GM23338 (cell line): ENCODE data around the gene TBC1D5. TPM values are rescaled to one million over a fixed set of nuclear protein-coding genes. Genes with fewer than 3 reads are reported as not detected.

Experiments used
- ATAC-seq: fragments of 200-7000 bp; cut with Tn5 transposase; 3 replicates; pipeline ENCODE4 v1.9.1; 2020
- DNase-seq: peaks from one replicate; pipeline ENCODE4 v3.0.0-alpha.2; 2015; ENCODE audit warnings: low spot score
- H2AFZ ChIP-seq: fragments of 200-600 bp; sonication (generic); 2 replicates; pipeline ENCODE4 v1.8.0; 2016; ENCODE audit warnings: antibody characterized with exemption, mild to moderate bottlenecking, moderate library complexity
- H3F3A ChIP-seq: fragments of 200-600 bp; sonication (generic); replicated peaks from 2 replicates; pipeline ENCODE4 v1.8.0; 2017; ENCODE audit warnings: antibody characterized with exemption, mixed run types, low read depth
- H3K27ac ChIP-seq: fragments of 200-600 bp; sonication (generic); 2 replicates; pipeline ENCODE4 v1.6.1; 2016; ENCODE audit warnings: low read depth
- H3K27me3 ChIP-seq: fragments of 200-600 bp; sonication (generic); 2 replicates; pipeline ENCODE4 v1.8.0; 2016; ENCODE audit warnings: mild to moderate bottlenecking, mixed run types, moderate library complexity; ENCODE audit not compliant: insufficient read depth
- H3K36me3 ChIP-seq: fragments of 200-600 bp; sonication (generic); 2 replicates; pipeline ENCODE4 v1.8.0; 2016; ENCODE audit warnings: mild to moderate bottlenecking; ENCODE audit not compliant: insufficient read depth
- H3K4me1 ChIP-seq: fragments of 200-600 bp; sonication (generic); 2 replicates; pipeline ENCODE4 v1.8.0; 2016; ENCODE audit warnings: mild to moderate bottlenecking, moderate library complexity; ENCODE audit not compliant: insufficient read depth
- H3K4me2 ChIP-seq: fragments of 200-600 bp; sonication (generic); 2 replicates; pipeline ENCODE4 v1.7.1; 2017; ENCODE audit warnings: mixed run types
- H3K4me3 ChIP-seq: fragments of 200-600 bp; sonication (generic); 2 replicates; pipeline ENCODE4 v1.6.1; 2016; ENCODE audit warnings: mixed run types
- H3K79me2 ChIP-seq: fragments of 200-600 bp; sonication (generic); replicated peaks from 2 replicates; pipeline ENCODE4 v1.8.0; 2017; ENCODE audit warnings: mild to moderate bottlenecking; ENCODE audit not compliant: insufficient read depth
- H3K9me2 ChIP-seq: fragments of 200-600 bp; sonication (generic); 2 replicates; pipeline ENCODE4 v1.8.0; 2017; ENCODE audit not compliant: insufficient read depth
- H4K20me1 ChIP-seq: fragments of 200-600 bp; sonication (generic); replicated peaks from 2 replicates; pipeline ENCODE4 v1.8.0; 2017; ENCODE audit warnings: mild to moderate bottlenecking; ENCODE audit not compliant: insufficient read depth
- H3K27ac Mint-ChIP-seq: 2 replicates; pipeline ENCODE4 v1.8.0; 2020; ENCODE audit warnings: inconsistent platforms, mild to moderate bottlenecking, moderate library complexity, mixed read lengths
- H3K27me3 Mint-ChIP-seq: 3 replicates; pipeline ENCODE4 v1.8.0; 2022; ENCODE audit warnings: low read depth, mild to moderate bottlenecking, moderate library complexity, mixed read lengths, inconsistent platforms; ENCODE audit not compliant: insufficient read depth, poor library complexity
- H3K36me3 Mint-ChIP-seq: 3 replicates; pipeline ENCODE4 v1.8.0; 2021; ENCODE audit warnings: low read depth, mild to moderate bottlenecking, inconsistent platforms, moderate library complexity, mixed read lengths
- H3K4me1 Mint-ChIP-seq: 3 replicates; pipeline ENCODE4 v1.8.0; 2020; ENCODE audit warnings: mild to moderate bottlenecking, inconsistent platforms, mixed read lengths
- H3K4me3 Mint-ChIP-seq: 3 replicates; pipeline ENCODE4 v1.8.0; 2021; ENCODE audit warnings: moderate library complexity, mild to moderate bottlenecking, inconsistent platforms, mixed read lengths
- H3K9me3 Mint-ChIP-seq: 3 replicates; pipeline ENCODE4 v1.8.0; 2020; ENCODE audit warnings: moderate library complexity, mild to moderate bottlenecking, inconsistent platforms, mixed read lengths
- CREB1 ChIP-seq: fragments of 250-450 bp; sonication (Bioruptor Pico); IDR thresholded peaks from 2 replicates; pipeline ENCODE4 v1.5.0; 2020; ENCODE audit warnings: low read depth, mild to moderate bottlenecking, moderate library complexity
- CTCF ChIP-seq, 2 experiments: fragments of 200-600 bp in 1 of 2; sonication (generic) in 1 of 2; conservative IDR thresholded peaks; 2 replicates each; pipeline versions ENCODE4 v1.5.1 to v1.6.1; 2016 to 2017; ENCODE audit warnings: antibody characterized with exemption in 2 of 2, low read depth in 2 of 2, mild to moderate bottlenecking in 2 of 2, moderate library complexity in 1 of 2
- EZH2 ChIP-seq: fragments of 200-600 bp; sonication (generic); IDR thresholded peaks from one replicate; pipeline ENCODE4 v1.8.0; 2017; ENCODE audit warnings: antibody characterized with exemption, mild to moderate bottlenecking, low read depth; ENCODE audit not compliant: unreplicated experiment
- EZH2phosphoT487 ChIP-seq: fragments of 200-600 bp; sonication (generic); IDR thresholded peaks from one replicate; pipeline ENCODE4 v1.8.1; 2018; ENCODE audit warnings: antibody characterized with exemption; ENCODE audit not compliant: unreplicated experiment
- JUNB ChIP-seq: IDR thresholded peaks from one replicate; pipeline ENCODE4 v1.6.1; 2016; ENCODE audit warnings: antibody characterized with exemption; ENCODE audit not compliant: unreplicated experiment
- NANOG ChIP-seq: IDR thresholded peaks from 2 replicates; pipeline ENCODE4 v1.6.1; 2016; ENCODE audit warnings: antibody characterized with exemption, borderline replicate concordance
- POLR2AphosphoS5 ChIP-seq: IDR thresholded peaks from 2 replicates; pipeline ENCODE4 v1.6.1; 2016; ENCODE audit warnings: antibody characterized with exemption, low read depth
- STAT1 ChIP-seq: IDR thresholded peaks from one replicate; pipeline ENCODE4 v1.6.1; 2016; ENCODE audit warnings: antibody characterized with exemption; ENCODE audit not compliant: unreplicated experiment
- ZNF114 ChIP-seq: fragments of 250-450 bp; sonication (Bioruptor Pico); IDR thresholded peaks from 2 replicates; pipeline ENCODE4 v1.5.0; 2020; ENCODE audit warnings: mild to moderate bottlenecking, moderate library complexity
- ZNF331 ChIP-seq: fragments of 250-450 bp; sonication (Bioruptor Pico); IDR thresholded peaks from 2 replicates; pipeline ENCODE4 v1.5.0; 2020; ENCODE audit warnings: low read depth, mild to moderate bottlenecking, moderate library complexity
- ZNF462 ChIP-seq: fragments of 250-450 bp; sonication (Bioruptor Pico); IDR thresholded peaks from 2 replicates; pipeline ENCODE4 v1.5.0; 2020; ENCODE audit warnings: mild to moderate bottlenecking, moderate library complexity
- polyA plus RNA-seq: library from polyadenylated mRNA; unstranded; fragments of >200 nt; fragmentation: Nextera tagmentation; extraction: Ambion mirVana; gene quantifications from 2 replicates; pipeline ENCODE4 v1.2.1, GENCODE V29; 2016
- total RNA-seq: library from RNA; depleted of rRNA; stranded (reverse); fragments of >200 nt; shearing (Covaris generic); gene quantifications from 2 replicates; pipeline ENCODE4 v1.2.3, GENCODE V29; 2014
- TF ChIP-seq, protein P1 (sequence below): IDR thresholded peaks from one replicate; pipeline ENCODE4 v1.6.1; 2018; ENCODE audit warnings: antibody characterized with exemption; ENCODE audit not compliant: unreplicated experiment
- TF ChIP-seq, protein P2 (sequence below): IDR thresholded peaks from 2 replicates; pipeline ENCODE4 v1.6.1; 2016; ENCODE audit warnings: antibody characterized with exemption

The TBC1D5 gene
- total and polyA plus RNA-seq, 2 experiments from 2014 or later = 21.8 to 48.1 TPM

GRCh38 chr3:17339132-17339575, 403.3 kb downstream of the TBC1D5 start:
- no peaks in the 10 kb centered on the region for H3K36me3 ChIP-seq
- no peaks in the 10 kb centered on the region for H3F3A ChIP-seq
- no peaks in the 10 kb centered on the region for H3K9me2 ChIP-seq
- Mint-ChIP-seq H3K27me3 (no peaks in the 10 kb centered on the region), H3K4me3 (no peak overlapping the region), H3K27ac (no peak overlapping the region), H3K4me1 (no peaks in the 10 kb centered on the region), H3K36me3 (no peaks in the 10 kb centered on the region), H3K9me3 (no peaks in the 10 kb centered on the region)
- no peak overlapping the region for H2AFZ ChIP-seq
- TF ChIP-seq NANOG (no peak), CTCF (conservative IDR thresholded peaks at IDR 0.05; ENCODE audit: low read depth in 2 of 2) (no peak), EZH2phosphoT487 (no peak), JUNB (no peak), ZNF331 (CRISPR knock-in tag) (no peak), STAT1 (no peak), POLR2AphosphoS5 (no peak), ZNF114 (CRISPR knock-in tag) (no peak), ZNF462 (no peak), EZH2 (no peak), CREB1 (CRISPR knock-in tag) (no peak)
- TF ChIP-seq, protein P1, sequence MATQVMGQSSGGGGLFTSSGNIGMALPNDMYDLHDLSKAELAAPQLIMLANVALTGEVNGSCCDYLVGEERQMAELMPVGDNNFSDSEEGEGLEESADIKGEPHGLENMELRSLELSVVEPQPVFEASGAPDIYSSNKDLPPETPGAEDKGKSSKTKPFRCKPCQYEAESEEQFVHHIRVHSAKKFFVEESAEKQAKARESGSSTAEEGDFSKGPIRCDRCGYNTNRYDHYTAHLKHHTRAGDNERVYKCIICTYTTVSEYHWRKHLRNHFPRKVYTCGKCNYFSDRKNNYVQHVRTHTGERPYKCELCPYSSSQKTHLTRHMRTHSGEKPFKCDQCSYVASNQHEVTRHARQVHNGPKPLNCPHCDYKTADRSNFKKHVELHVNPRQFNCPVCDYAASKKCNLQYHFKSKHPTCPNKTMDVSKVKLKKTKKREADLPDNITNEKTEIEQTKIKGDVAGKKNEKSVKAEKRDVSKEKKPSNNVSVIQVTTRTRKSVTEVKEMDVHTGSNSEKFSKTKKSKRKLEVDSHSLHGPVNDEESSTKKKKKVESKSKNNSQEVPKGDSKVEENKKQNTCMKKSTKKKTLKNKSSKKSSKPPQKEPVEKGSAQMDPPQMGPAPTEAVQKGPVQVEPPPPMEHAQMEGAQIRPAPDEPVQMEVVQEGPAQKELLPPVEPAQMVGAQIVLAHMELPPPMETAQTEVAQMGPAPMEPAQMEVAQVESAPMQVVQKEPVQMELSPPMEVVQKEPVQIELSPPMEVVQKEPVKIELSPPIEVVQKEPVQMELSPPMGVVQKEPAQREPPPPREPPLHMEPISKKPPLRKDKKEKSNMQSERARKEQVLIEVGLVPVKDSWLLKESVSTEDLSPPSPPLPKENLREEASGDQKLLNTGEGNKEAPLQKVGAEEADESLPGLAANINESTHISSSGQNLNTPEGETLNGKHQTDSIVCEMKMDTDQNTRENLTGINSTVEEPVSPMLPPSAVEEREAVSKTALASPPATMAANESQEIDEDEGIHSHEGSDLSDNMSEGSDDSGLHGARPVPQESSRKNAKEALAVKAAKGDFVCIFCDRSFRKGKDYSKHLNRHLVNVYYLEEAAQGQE = no peak
- TF ChIP-seq, protein P2, sequence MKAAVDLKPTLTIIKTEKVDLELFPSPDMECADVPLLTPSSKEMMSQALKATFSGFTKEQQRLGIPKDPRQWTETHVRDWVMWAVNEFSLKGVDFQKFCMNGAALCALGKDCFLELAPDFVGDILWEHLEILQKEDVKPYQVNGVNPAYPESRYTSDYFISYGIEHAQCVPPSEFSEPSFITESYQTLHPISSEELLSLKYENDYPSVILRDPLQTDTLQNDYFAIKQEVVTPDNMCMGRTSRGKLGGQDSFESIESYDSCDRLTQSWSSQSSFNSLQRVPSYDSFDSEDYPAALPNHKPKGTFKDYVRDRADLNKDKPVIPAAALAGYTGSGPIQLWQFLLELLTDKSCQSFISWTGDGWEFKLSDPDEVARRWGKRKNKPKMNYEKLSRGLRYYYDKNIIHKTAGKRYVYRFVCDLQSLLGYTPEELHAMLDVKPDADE = no peak
- H3K4me2 ChIP-seq = no peak overlapping the region
- no peaks in the 10 kb centered on the region for H3K79me2 ChIP-seq
- DNase-seq = no peak
- no peak overlapping the region for H3K27ac ChIP-seq
- H3K4me1 ChIP-seq = peaks cover 2% of the 10 kb centered on the region; the same call in 1 of the 2 replicates
- H3K4me3 ChIP-seq = no peak overlapping the region
- no peaks in the 10 kb centered on the region for H3K27me3 ChIP-seq
- no peaks in the 10 kb centered on the region for H4K20me1 ChIP-seq
- no peak for ATAC-seq
